Keratinocyte (primary cell): ENCODE results near the gene PROM1. TPM values are rescaled to one million over a fixed set of nuclear protein-coding genes. Genes with fewer than 3 reads are reported as not detected.

ENCODE experiments used
- DNase-seq: peaks from one replicate; pipeline ENCODE4 v3.0.0-alpha.2; 2011; ENCODE audit warnings: low read depth, missing footprints, low spot score
- FAIRE-seq: peaks from 2 replicates; lab custom pipeline; 2011; peaks lifted over from hg19 to GRCh38; lab: Jason Lieb, UNC
- H2AFZ ChIP-seq: 2 replicates; pipeline ENCODE4 v1.6.0; 2012; ENCODE audit warnings: low read length, control low read depth, inconsistent platforms; ENCODE audit not compliant: control insufficient read depth
- H3K27ac ChIP-seq: 2 replicates; pipeline ENCODE4 v1.5.1; 2011; ENCODE audit warnings: low read length; ENCODE audit not compliant: control insufficient read depth, insufficient read depth
- H3K27me3 ChIP-seq: 3 replicates; pipeline ENCODE4 v1.6.0; 2011; ENCODE audit warnings: low read length; ENCODE audit not compliant: control insufficient read depth, insufficient read depth; ENCODE audit errors: extremely low read depth
- H3K36me3 ChIP-seq, 2 experiments: 2 replicates in 1 of 2; 3 replicates in 1 of 2; pipeline ENCODE4 v1.5.1; 2011; ENCODE audit warnings: low read length in 2 of 2, mild to moderate bottlenecking in 1 of 2; ENCODE audit not compliant: control insufficient read depth in 2 of 2, insufficient read depth in 2 of 2; ENCODE audit errors: extremely low read depth in 1 of 2
- H3K4me1 ChIP-seq: 3 replicates; pipeline ENCODE4 v1.5.1; 2011; ENCODE audit warnings: low read length; ENCODE audit not compliant: control insufficient read depth, insufficient read depth; ENCODE audit errors: extremely low read depth
- H3K4me2 ChIP-seq: 3 replicates; pipeline ENCODE4 v1.6.0; 2011; ENCODE audit warnings: low read depth, low read length; ENCODE audit not compliant: control insufficient read depth, insufficient read depth; ENCODE audit errors: extremely low read depth
- H3K4me3 ChIP-seq, 3 experiments: fragments of 200-600 bp in 1 of 3; sonication (generic) in 1 of 3; 2 replicates in 2 of 3; 3 replicates in 1 of 3; pipeline ENCODE4 v1.5.1; 2011 to 2016; ENCODE audit warnings: low read length in 3 of 3, mild to moderate bottlenecking in 3 of 3, control low read depth in 2 of 3, inconsistent platforms in 1 of 3, low read depth in 1 of 3, mixed read lengths in 1 of 3, mixed run types in 1 of 3, moderate library complexity in 1 of 3; ENCODE audit not compliant: control insufficient read depth in 2 of 3, insufficient read depth in 2 of 3; ENCODE audit errors: extremely low read depth in 1 of 3
- H3K79me2 ChIP-seq: 2 replicates; pipeline ENCODE4 v1.6.0; 2012; ENCODE audit warnings: low read length; ENCODE audit not compliant: control insufficient read depth, insufficient read depth
- H3K9ac ChIP-seq: 3 replicates; pipeline ENCODE4 v1.6.0; 2011; ENCODE audit warnings: low read length; ENCODE audit not compliant: control insufficient read depth, insufficient read depth; ENCODE audit errors: extremely low read depth
- H3K9me1 ChIP-seq: 3 replicates; pipeline ENCODE4 v1.6.0; 2011; ENCODE audit warnings: low read length; ENCODE audit not compliant: control insufficient read depth, insufficient read depth; ENCODE audit errors: extremely low read depth
- H3K9me3 ChIP-seq: 2 replicates; pipeline ENCODE4 v1.5.1; 2012; ENCODE audit warnings: low read depth, low read length; ENCODE audit not compliant: control insufficient read depth
- H4K20me1 ChIP-seq: 3 replicates; pipeline ENCODE4 v1.6.0; 2011; ENCODE audit warnings: low read length; ENCODE audit not compliant: control insufficient read depth, insufficient read depth; ENCODE audit errors: extremely low read depth
- EZH2 ChIP-seq: IDR thresholded peaks from one replicate; pipeline ENCODE4 v1.6.1; 2012; ENCODE audit warnings: inconsistent platforms, mild to moderate bottlenecking, low read length, moderate library complexity
- dilution Hi-C: fragments of 300-500 bp; cut with MboI; formaldehyde crosslinking; loops from one replicate; pipeline ENCODE4 v1.7.0; 2020; ENCODE audit warnings: low sequenced_read_pairs; ENCODE audit not compliant: extremely low pct_ligation_motif_present
- polyA plus RNA-seq, 5 experiments: library from polyadenylated mRNA; depleted of rRNA in 3 of 5; stranded (reverse) in 3 of 5; stranded (forward) in 1 of 5; unstranded in 1 of 5; fragments of >200 nt; gene quantifications; 1 replicate in 1 of 5; 2 replicates in 3 of 5; 3 replicates in 1 of 5; pipeline versions ENCODE4 v1.2.1 to v1.2.3, GENCODE V29; 2011 to 2012; ENCODE audit warnings: missing spikeins in 2 of 5, low read depth in 1 of 5, low replicate concordance in 1 of 5
- TF ChIP-seq, protein P1 (sequence below), 3 experiments: IDR thresholded peaks in 1 of 3; conservative IDR thresholded peaks in 1 of 3; optimal IDR thresholded peaks in 1 of 3; 2 replicates in 2 of 3; 3 replicates in 1 of 3; pipeline versions ENCODE3 to v1.5.1; 2011; ENCODE audit warnings: low read length in 3 of 3, mild to moderate bottlenecking in 3 of 3, moderate library complexity in 2 of 3, control low read depth in 1 of 3, inconsistent platforms in 1 of 3; ENCODE audit not compliant: insufficient read depth in 2 of 3; ENCODE audit errors: extremely low read depth in 1 of 3

Gene PROM1
- polyA plus RNA-seq, 1 donor (not counting 4 experiments of a cell fraction or from before 2014, with no cell fraction given), result not detected

DNA sequence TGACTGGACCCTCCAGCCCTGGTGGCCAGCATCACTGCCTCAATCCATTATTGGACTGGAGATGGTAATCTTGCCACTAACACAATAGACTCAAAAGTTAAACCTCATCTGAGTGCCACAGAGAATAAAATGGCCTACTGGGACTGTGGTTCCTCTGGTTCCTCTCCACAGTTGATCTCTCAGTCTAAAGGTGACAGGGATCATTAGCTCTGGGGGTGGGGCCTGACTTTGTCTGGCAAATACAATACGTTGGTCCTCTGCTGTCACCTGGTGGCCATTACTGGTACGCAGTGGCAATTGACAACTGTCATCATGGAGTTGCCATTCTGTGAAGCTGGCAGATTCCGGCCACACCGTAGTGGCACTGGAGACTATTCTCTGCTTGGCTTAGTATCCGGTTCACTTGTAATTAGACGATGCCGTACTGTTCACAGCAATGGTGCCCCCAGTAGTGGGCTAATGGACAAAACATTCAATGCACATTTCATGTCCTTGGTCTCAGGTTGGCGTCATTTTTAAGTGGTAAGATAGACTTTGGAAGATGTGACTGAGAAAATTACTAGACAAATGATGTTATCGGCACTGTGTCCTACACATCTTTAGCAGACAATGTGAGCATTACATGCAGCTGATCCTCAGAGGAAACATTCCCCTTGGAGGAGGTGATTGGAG, 127.5 kb downstream of the PROM1 start:
- dilution Hi-C loops, result no loop called here
- Histone ChIP-seq H3K9me1 (no peaks in the 10 kb centered on the region), H3K79me2 (no peaks in the 10 kb centered on the region), H3K27me3 (no peaks in the 10 kb centered on the region), H3K9me3 (no peaks in the 10 kb centered on the region), H3K36me3 (no peaks in the 10 kb centered on the region), H3K4me3 (no peak overlapping the region), H4K20me1 (no peaks in the 10 kb centered on the region), H3K4me2 (no peak overlapping the region), H3K27ac (no peak overlapping the region), H3K4me1 (peaks cover 5% of the 10 kb centered on the region), H2AFZ (no peak overlapping the region), H3K9ac (no peak overlapping the region)
- DNase-seq (no peak), FAIRE-seq (peak; percentile 94)
- TF ChIP-seq EZH2, result no peak
- TF ChIP-seq, protein P1, sequence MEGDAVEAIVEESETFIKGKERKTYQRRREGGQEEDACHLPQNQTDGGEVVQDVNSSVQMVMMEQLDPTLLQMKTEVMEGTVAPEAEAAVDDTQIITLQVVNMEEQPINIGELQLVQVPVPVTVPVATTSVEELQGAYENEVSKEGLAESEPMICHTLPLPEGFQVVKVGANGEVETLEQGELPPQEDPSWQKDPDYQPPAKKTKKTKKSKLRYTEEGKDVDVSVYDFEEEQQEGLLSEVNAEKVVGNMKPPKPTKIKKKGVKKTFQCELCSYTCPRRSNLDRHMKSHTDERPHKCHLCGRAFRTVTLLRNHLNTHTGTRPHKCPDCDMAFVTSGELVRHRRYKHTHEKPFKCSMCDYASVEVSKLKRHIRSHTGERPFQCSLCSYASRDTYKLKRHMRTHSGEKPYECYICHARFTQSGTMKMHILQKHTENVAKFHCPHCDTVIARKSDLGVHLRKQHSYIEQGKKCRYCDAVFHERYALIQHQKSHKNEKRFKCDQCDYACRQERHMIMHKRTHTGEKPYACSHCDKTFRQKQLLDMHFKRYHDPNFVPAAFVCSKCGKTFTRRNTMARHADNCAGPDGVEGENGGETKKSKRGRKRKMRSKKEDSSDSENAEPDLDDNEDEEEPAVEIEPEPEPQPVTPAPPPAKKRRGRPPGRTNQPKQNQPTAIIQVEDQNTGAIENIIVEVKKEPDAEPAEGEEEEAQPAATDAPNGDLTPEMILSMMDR (optimal IDR thresholded peaks at IDR 0.05 in 1 of 3, IDR thresholded peaks at IDR 0.05 in 1 of 3, conservative IDR thresholded peaks at IDR 0.05 in 1 of 3; ENCODE audit: extremely low read depth in 1 of 3, insufficient read depth in 2 of 3, low read length in 3 of 3), result peak; percentile 89 to 100 (median 99)

DNA sequence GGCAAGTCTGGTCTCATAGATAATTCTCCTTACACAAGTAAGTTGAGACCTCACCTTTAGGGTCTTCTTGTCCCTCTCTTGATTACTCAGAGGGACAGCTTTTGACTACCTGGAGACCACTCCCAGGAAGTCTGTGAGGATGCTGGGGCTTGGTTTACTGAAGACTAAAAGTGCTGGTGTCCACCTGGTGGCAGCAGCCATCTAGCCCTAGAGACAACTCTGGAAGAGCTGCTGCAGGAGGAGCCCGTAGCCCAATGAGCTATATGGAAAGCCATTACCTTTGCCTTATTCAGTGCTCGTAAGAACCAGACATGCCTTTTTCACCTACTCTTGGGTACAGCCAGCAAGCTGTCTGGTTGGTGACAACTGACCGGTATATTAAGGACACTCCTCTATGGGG, 128.2 kb downstream of the PROM1 start:
- FAIRE-seq (no peak), DNase-seq (no peak)
- no peaks in the 10 kb centered on the region for H3K9me3 ChIP-seq
- H3K27me3 ChIP-seq, result no peaks in the 10 kb centered on the region
- H3K36me3 ChIP-seq, result no peaks in the 10 kb centered on the region
- no peak for TF ChIP-seq EZH2
- TF ChIP-seq, protein P1 (optimal IDR thresholded peaks at IDR 0.05 in 1 of 3, IDR thresholded peaks at IDR 0.05 in 1 of 3, conservative IDR thresholded peaks at IDR 0.05 in 1 of 3; ENCODE audit: extremely low read depth in 1 of 3, insufficient read depth in 2 of 3, low read length in 3 of 3), result peak; percentile 40 to 70 (median 52)
- H2AFZ ChIP-seq, result no peak overlapping the region
- dilution Hi-C loops, result no loop called here
- peaks cover 5% of the 10 kb centered on the region for H3K4me1 ChIP-seq
- H3K9me1 ChIP-seq, result no peaks in the 10 kb centered on the region
- H3K79me2 ChIP-seq, result no peaks in the 10 kb centered on the region
- no peak overlapping the region for H3K4me3 ChIP-seq
- no peak overlapping the region for H3K9ac ChIP-seq
- no peaks in the 10 kb centered on the region for H4K20me1 ChIP-seq
- H3K4me2 ChIP-seq, result no peak overlapping the region
- H3K27ac ChIP-seq, result no peak overlapping the region
